Natural killer cell (primary cell): ENCODE measurements around the gene FHIT. TPM values are rescaled to one million over a fixed set of nuclear protein-coding genes. Genes with fewer than 3 reads are reported as not detected.

Experiments
- ATAC-seq, 3 donors: fragments of 150-1000 bp in 2 of 3; fragments of 200-7000 bp in 1 of 3; cut with Tn5 transposase; 1 replicate in 1 of 3; 2 replicates in 2 of 3; pipeline ENCODE4 v1.10.0; 2021; ENCODE audit warnings: mild to moderate bottlenecking in 2 of 3, moderate library complexity in 2 of 3
- DNase-seq, 2 donors: peaks; one replicate each; pipeline versions ENCODE4 v3.0.0 to v3.0.0-alpha.2; 2013 to 2021; ENCODE audit warnings: mixed read lengths in 1 of 2
- H3K27ac ChIP-seq: one replicate; pipeline ENCODE4 v1.5.1; 2013; ENCODE audit warnings: mild to moderate bottlenecking, low read length
- H3K27me3 ChIP-seq: one replicate; pipeline ENCODE4 v1.6.1; 2013; ENCODE audit warnings: low read length; ENCODE audit not compliant: control insufficient read depth, insufficient read depth
- H3K36me3 ChIP-seq: one replicate; pipeline ENCODE4 v1.6.1; 2013; ENCODE audit warnings: low read length; ENCODE audit not compliant: control insufficient read depth, insufficient read depth
- H3K4me1 ChIP-seq: one replicate; pipeline ENCODE4 v1.6.1; 2013; ENCODE audit warnings: low read length; ENCODE audit not compliant: control insufficient read depth, insufficient read depth
- H3K4me3 ChIP-seq: one replicate; pipeline ENCODE4 v1.5.1; 2013; ENCODE audit warnings: low read length
- H3K9me3 ChIP-seq: one replicate; pipeline ENCODE4 v1.6.1; 2013; ENCODE audit warnings: low read length; ENCODE audit not compliant: control insufficient read depth, insufficient read depth
- H3K27ac Mint-ChIP-seq, 2 donors: one replicate each; pipeline ENCODE4 v1.8.0; 2022; ENCODE audit warnings: mild to moderate bottlenecking in 2 of 2, mixed read lengths in 2 of 2, moderate library complexity in 1 of 2
- H3K27me3 Mint-ChIP-seq, 2 donors: one replicate each; pipeline ENCODE4 v1.8.0; 2022; ENCODE audit warnings: low read depth in 2 of 2, mixed read lengths in 2 of 2
- H3K36me3 Mint-ChIP-seq: one replicate; pipeline ENCODE4 v1.8.0; 2022; ENCODE audit warnings: mixed read lengths
- H3K4me1 Mint-ChIP-seq, 2 donors: one replicate each; pipeline ENCODE4 v1.8.0; 2022; ENCODE audit warnings: mixed read lengths in 2 of 2
- H3K4me3 Mint-ChIP-seq: one replicate; pipeline ENCODE4 v1.8.0; 2022; ENCODE audit warnings: mild to moderate bottlenecking, moderate library complexity, mixed read lengths
- H3K9me3 Mint-ChIP-seq, 2 donors: one replicate each; pipeline ENCODE4 v1.8.0; 2022; ENCODE audit warnings: mixed read lengths in 2 of 2
- CTCF ChIP-seq: fragments of 200-600 bp; IDR thresholded peaks from one replicate; pipeline ENCODE4 v1.8.0; 2022; ENCODE audit warnings: antibody characterized with exemption
- WGBS: methylation state at CpG from one replicate; pipeline ENCODE4 v1.1.7; 2013; ENCODE audit warnings: missing lambda C conversion rate; ENCODE audit not compliant: insufficient coverage; 5-methylcytosine and 5-hydroxymethylcytosine counted together
- intact Hi-C: fragments of 100-400 bp; cut with micrococcal nuclease; formaldehyde crosslinking; loops from one replicate; pipeline ENCODE4 v1.14.2; 2022
- total RNA-seq, 4 donors: library from RNA; stranded (reverse); fragments of 120-200 nt in 1 of 4; gene quantifications; one replicate each; pipeline versions ENCODE4 v1.2.3 to v1.2.4, GENCODE V29; 2013 to 2022

FHIT gene
- total RNA-seq, 3 donors from 2014 or later (not counting 1 experiment from before 2014, with no cell fraction given), result 2.7 to 6.1 (median 3.3) TPM

- peaks cover 7% of the 10 kb centered on the region in 2 donors for H3K9me3 Mint-ChIP-seq
- Histone ChIP-seq H3K36me3 (no peaks in the 10 kb centered on the region), H3K27ac (no peak overlapping the region), H3K9me3 (no peaks in the 10 kb centered on the region), H3K27me3 (no peaks in the 10 kb centered on the region), H3K4me1 (no peaks in the 10 kb centered on the region), H3K4me3 (no peak overlapping the region)
- H3K27me3 Mint-ChIP-seq, result no peaks in the 10 kb centered on the region
- ATAC-seq (no peak), DNase-seq (no peak)
- no peaks in the 10 kb centered on the region for H3K36me3 Mint-ChIP-seq
- no peaks in the 10 kb centered on the region for H3K4me1 Mint-ChIP-seq
- intact Hi-C loops, result no loop called here
- no peak overlapping the region for H3K27ac Mint-ChIP-seq
- no peak overlapping the region for H3K4me3 Mint-ChIP-seq
- no peak for TF ChIP-seq CTCF
- 93% methylated on average over 5 of the region's 5 CpGs for WGBS
Observed at GRCh38 chr3:61080737-61081445, 170.4 kb downstream of the FHIT start.

GRCh38 chr3:61078048-61078752 is 173.1 kb downstream of the FHIT start:
- H3K9me3 Mint-ChIP-seq, result peaks cover 2 to 3% of the 10 kb centered on the region in 2 donors
- no peak for DNase-seq
- intact Hi-C loops, result no loop called here
- no peak overlapping the region for H3K4me3 Mint-ChIP-seq
- Histone ChIP-seq H3K27me3 (no peaks in the 10 kb centered on the region), H3K9me3 (no peaks in the 10 kb centered on the region), H3K27ac (no peak overlapping the region), H3K4me3 (no peak overlapping the region), H3K4me1 (no peaks in the 10 kb centered on the region), H3K36me3 (no peaks in the 10 kb centered on the region)
- TF ChIP-seq CTCF, result no peak
- ATAC-seq, result no peak
- 85% methylated on average over 5 of the region's 6 CpGs for WGBS
- H3K36me3 Mint-ChIP-seq, result no peaks in the 10 kb centered on the region
- no peaks in the 10 kb centered on the region for H3K27me3 Mint-ChIP-seq
- H3K4me1 Mint-ChIP-seq, result no peaks in the 10 kb centered on the region
- no peak overlapping the region for H3K27ac Mint-ChIP-seq

- no peaks in the 10 kb centered on the region for H3K27me3 ChIP-seq
- no peak overlapping the region for H3K4me3 ChIP-seq
- WGBS, result no CpG with 5 or more reads among the region's 1 CpG
- H3K27ac ChIP-seq, result no peak overlapping the region
- no peaks in the 10 kb centered on the region for H3K36me3 ChIP-seq
- Mint-ChIP-seq H3K4me3 (no peak overlapping the region), H3K36me3 (no peaks in the 10 kb centered on the region), H3K27ac (no peak overlapping the region), H3K27me3 (no peaks in the 10 kb centered on the region), H3K9me3 (peaks cover 1 to 3% of the 10 kb centered on the region in 2 donors), H3K4me1 (no peaks in the 10 kb centered on the region)
- intact Hi-C loops, result no loop called here
- DNase-seq, result no peak
- no peak for ATAC-seq
- H3K9me3 ChIP-seq, result no peaks in the 10 kb centered on the region
- TF ChIP-seq CTCF, result no peak
- no peaks in the 10 kb centered on the region for H3K4me1 ChIP-seq
Observed at GRCh38 chr3:61077551-61077950, 173.7 kb downstream of the FHIT start.
